DMS114 treated with DMSO at 0.1 percent for 48 hours (cell line): ENCODE data around the gene VANGL1.

ENCODE experiments used
- DNase-seq: peaks from one replicate; lab custom pipeline; 2025; ENCODE audit not compliant: unreplicated experiment; lab: John Stamatoyannopoulos, UW

The VANGL1 gene

DNA sequence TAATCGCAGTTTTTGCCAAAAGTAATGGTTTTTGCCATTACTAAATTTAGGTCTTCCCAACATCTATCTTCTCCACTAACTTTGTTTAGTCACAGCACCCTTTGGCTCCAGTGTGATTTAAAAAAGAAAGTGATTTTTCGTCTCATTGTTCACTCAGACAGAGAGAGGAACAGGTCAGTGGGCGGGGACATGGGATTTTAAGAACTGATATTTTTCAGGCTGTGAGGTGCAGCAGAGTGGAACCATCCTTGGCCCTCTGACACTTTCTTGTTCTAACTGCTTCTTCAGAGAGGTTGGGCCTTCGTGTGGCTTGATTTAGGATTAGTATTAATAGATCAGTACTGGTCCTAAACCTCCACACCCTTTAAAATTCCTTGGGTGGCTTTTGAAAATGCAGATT is 88.0 kb downstream of the VANGL1 start:
- DNase-seq = no peak

DNA sequence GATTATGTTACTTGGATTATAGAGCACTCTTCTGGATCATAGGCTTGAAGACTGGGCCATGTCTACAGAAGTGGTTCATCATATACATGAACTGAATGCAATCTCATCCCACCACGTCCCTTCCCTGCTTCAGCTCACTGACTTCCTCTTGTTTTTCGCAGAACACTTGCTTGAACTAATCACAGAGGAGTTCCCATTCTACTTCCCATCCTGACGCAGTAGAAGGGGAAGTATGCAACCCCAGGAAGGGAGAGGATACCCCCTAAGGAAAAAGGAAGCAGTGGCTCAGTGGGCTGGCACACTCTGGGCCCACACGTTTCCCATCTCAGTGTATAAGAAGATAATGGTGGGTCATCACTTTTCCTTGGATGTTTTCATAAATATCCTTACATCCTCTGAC is 90.5 kb downstream of the VANGL1 start:
- no peak for DNase-seq

DNA sequence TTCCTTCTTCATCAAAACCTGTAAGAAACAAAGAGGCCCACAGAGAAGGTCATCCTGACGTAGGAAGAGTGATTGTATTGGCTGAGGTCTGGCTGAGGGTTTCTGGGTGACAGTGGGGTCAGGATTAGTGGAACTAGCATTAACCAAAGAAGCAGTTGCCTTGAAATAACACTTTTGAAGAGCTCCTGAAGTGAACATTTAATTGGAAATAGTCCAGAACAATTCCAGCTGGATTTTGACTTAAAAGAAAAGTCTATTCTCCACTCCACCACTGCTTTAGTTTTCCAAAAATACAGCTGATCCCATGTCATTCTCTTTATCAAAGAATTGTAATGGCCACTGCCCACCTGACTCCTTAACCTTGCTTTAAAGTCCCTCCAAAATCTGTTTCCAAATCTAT is 99.0 kb downstream of the VANGL1 start:
- DNase-seq = no peak

DNA sequence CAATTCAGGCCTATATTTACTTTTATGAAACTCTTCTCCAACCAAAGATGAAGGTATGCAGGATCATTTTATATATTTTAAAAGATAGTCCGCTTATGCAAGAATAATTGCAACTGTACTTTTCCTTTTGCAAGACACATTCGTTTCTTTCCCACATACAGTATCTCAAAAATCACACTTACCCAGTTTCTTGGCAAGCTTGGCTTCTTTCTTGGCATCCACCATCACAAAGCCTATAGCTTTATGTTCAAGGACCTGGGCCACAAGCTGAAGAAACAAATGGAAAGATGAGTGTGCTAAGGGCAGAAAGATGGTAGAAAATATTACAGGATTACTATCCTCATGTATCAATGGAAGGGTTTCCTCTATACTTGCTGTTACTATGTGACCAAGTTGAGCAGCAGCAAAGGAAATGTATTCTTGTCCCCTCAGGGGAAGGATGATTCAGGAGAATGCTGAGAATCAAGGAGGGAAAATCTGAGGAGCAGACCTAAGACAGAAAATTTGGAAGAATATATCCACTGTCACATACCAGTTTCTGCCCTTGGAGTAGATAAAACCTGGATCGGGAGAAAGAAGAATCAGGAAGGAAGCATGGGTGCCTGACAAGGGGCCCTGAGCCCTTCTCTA is 103.0 kb downstream of the VANGL1 start:
- no peak for DNase-seq

DNA sequence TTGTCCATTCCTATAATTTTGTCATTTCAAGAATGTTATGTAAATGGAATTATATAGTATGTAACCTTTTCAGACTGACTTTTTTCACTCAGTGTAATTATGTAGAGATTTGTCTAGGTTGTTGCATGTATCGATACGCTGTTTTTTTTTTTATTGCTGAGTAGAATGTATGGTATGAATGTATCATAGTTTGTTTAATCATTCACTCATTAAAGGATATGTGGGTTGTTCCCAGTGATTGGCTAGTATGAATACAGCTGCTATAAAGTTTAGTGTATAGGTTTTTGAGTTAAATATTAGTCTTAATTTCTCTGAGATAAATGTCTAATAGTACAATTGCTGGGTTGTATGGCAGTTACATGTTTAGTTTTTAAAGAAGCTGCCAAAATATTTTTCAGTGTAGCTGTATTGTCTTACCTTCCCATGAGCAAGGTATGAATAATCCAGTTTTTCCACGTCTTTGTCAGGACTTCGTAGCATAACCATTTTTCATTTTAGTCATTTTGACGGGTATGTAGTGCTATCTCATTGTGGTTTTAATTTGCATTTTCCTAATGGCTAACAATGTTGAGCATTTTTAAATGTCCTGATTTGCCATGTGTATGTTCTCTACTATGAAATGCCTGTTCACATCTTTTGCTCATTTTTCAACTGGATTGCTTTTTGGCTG is 104.4 kb downstream of the VANGL1 start:
- DNase-seq = no peak
